Rectal smooth muscle tissue (tissue), 1 donor: ENCODE data around the gene MYO6.

Experiments used
- H3K27ac ChIP-seq: one replicate; pipeline ENCODE4 v1.7.0; 2013; ENCODE audit warnings: low read depth, low read length, inconsistent platforms
- H3K27me3 ChIP-seq: one replicate; pipeline ENCODE4 v1.7.0; 2013; ENCODE audit warnings: low read length; ENCODE audit not compliant: control insufficient read depth, insufficient read depth
- H3K36me3 ChIP-seq: one replicate; pipeline ENCODE4 v1.7.0; 2013; ENCODE audit warnings: low read length; ENCODE audit not compliant: control insufficient read depth, insufficient read depth
- H3K4me1 ChIP-seq: one replicate; pipeline ENCODE4 v1.7.0; 2013; ENCODE audit warnings: low read length; ENCODE audit not compliant: control insufficient read depth, insufficient read depth
- H3K4me3 ChIP-seq: one replicate; pipeline ENCODE4 v1.7.0; 2013; ENCODE audit warnings: low read length
- H3K9ac ChIP-seq: one replicate; pipeline ENCODE4 v1.7.0; 2013; ENCODE audit warnings: low read length

Gene MYO6

DNA sequence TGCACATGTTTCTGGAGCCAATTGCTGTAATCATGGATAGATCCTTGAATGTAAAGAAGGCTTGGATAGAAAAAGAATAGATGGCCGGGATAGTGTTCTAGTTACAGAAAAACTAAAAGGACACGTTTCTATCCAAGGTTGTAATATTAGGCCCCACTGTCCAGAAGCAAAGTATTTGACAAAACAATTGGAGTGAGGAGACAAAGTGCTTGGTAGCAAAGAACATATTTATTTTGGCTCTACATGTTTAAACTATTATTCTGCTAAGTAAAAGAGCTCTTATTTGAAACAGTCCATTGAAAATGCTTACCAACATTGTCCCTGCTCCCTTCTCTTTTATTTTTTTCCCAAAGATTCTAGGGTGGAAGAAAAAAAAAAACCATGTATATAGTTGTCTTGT is 94.4 kb downstream of the MYO6 start:
- H3K27me3 ChIP-seq = no peaks in the 10 kb centered on the region
- no peak overlapping the region for H3K27ac ChIP-seq
- H3K4me3 ChIP-seq = no peak overlapping the region
- no peaks in the 10 kb centered on the region for H3K4me1 ChIP-seq
- H3K9ac ChIP-seq = no peak overlapping the region
- H3K36me3 ChIP-seq = no peaks in the 10 kb centered on the region

DNA sequence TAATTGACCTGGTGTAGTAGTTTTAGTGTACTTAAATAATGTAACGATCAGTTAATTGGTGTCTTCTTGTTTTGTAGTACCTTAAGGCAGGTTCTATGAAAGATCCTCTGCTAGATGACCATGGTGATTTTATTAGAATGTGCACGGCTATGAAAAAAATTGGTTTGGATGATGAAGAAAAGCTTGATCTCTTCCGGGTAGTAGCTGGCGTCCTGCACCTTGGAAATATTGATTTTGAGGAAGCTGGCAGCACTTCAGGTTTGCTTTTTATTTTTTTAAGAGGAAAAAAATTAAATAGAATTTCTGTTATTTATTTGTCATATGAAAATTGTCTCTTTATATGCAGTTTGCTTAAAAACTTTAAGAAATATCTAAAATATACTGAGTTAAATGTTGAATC is 99.2 kb downstream of the MYO6 start:
- Histone ChIP-seq H3K4me3 (no peak overlapping the region), H3K36me3 (no peaks in the 10 kb centered on the region), H3K27ac (no peak overlapping the region), H3K4me1 (no peaks in the 10 kb centered on the region), H3K27me3 (no peaks in the 10 kb centered on the region), H3K9ac (no peak overlapping the region)

DNA sequence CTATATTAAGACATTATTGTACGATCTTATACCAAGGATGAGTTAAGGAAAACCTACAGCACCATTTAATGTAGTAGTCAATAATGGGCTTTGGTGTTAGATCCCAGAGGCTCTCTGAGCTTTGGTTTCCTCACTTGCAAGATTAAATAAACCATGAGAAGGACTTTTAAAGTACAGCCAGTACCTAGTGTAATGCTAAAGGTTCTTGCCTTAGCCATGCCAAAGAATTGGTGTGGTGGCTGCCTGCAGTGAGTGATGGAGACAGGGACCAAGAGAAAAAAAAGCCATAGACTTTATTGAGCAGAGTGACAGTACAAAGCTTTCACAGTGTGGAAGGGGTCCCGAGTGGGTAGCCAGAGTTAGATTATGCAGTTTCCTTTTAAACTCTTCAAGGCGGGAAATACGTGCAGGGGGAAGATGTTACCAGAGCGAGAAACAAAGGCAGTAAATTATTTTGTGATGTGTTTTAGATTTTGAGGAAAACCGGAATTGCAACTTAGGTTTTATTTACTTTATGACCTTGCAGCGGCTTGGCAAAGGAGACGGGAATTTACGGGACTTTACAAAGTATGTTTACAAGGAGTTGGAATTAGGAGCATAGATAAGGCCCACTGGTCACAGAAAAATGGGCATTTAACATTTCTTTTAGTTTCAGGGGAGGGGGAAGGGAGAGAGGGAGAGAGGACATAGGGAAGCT is 100.4 kb downstream of the MYO6 start:
- H3K9ac ChIP-seq = no peak overlapping the region
- H3K4me1 ChIP-seq = no peaks in the 10 kb centered on the region
- H3K27ac ChIP-seq = no peak overlapping the region

DNA sequence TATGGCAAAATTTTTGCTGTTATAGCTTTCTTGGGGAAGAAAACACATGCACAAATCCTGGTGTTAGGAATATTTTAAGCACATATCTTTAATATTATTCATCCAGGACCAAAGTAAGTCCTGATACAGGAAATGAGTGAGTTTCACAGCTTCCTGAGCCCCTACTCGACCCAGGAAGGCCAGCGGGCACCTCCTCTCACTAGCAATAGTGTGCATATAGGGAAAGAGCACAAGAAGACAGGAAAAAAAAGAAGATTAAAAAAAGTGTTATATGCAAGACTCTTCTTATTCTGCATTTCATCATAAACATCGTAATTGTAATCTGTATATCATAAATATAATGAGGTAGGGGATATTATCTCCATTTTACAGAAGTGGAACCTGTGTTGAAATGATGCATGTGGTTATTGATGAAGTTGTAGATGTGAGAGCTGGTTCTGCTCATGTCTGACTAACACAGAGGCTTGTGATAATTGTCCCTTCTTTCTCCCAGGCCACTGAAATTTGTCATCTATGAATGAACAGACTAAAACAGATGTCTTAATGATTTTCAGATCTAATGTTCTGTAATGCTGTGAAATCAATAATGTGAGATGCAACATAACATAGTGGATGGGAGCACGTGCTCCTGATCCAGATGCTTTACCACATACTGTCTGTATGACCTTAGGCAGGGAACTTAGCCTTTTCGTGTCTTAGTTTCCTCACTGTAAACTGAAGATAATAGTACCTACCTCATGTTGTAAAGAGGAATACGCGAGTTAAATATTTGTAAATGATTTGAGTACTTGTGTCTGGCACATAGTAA is 101.2 kb downstream of the MYO6 start:
- no peaks in the 10 kb centered on the region for H3K27me3 ChIP-seq
- H3K4me1 ChIP-seq = no peaks in the 10 kb centered on the region
- no peak overlapping the region for H3K27ac ChIP-seq
- no peak overlapping the region for H3K4me3 ChIP-seq
- no peak overlapping the region for H3K9ac ChIP-seq
- no peaks in the 10 kb centered on the region for H3K36me3 ChIP-seq

More for the DNA sequence above, 100.4 kb downstream of the MYO6 start:
- no peaks in the 10 kb centered on the region for H3K27me3 ChIP-seq
- H3K36me3 ChIP-seq = no peaks in the 10 kb centered on the region
- H3K4me3 ChIP-seq = no peak overlapping the region

DNA sequence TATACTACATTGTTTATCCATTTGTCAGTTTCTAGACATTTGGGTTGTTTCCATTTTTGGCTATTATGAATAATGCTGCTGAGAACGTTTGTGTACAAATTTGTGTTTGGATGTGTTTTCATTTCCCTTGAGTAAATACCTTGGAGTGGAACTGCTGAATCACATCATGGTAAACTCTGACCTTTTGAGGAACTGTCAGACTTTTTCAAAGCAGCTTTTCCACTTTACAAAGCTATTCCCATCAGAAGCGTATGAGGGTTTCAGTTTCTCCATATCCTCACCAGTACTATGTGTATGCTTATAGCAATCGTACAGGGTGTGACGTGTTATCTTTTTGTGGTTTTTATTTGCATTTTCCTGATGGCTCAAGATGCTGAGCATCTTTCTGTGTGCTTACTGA is 103.7 kb downstream of the MYO6 start:
- Histone ChIP-seq H3K4me1 (no peaks in the 10 kb centered on the region), H3K4me3 (no peak overlapping the region), H3K27ac (no peak overlapping the region), H3K27me3 (no peaks in the 10 kb centered on the region), H3K9ac (no peak overlapping the region), H3K36me3 (no peaks in the 10 kb centered on the region)

DNA sequence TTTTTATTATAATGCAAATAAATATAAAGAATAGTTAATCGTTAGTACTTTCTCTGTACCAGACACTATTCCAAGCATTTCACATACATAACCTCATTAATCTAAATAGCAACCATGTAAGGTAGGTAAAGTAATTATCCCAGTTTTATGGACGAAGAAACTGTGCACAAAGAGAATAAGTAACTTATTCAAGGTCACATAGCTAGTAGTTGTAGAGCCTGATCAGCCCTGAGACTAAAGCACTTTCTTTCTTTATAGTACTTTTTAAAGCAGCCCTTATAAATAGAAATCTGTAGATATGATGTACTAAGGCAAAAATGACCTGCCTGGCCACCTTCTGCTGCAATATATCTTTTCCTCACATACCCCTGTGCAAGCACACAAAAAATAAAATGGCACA is 104.8 kb downstream of the MYO6 start:
- no peaks in the 10 kb centered on the region for H3K4me1 ChIP-seq
- H3K27me3 ChIP-seq = no peaks in the 10 kb centered on the region
- H3K9ac ChIP-seq = no peak overlapping the region
- no peak overlapping the region for H3K27ac ChIP-seq
- no peak overlapping the region for H3K4me3 ChIP-seq
- H3K36me3 ChIP-seq = no peaks in the 10 kb centered on the region

DNA sequence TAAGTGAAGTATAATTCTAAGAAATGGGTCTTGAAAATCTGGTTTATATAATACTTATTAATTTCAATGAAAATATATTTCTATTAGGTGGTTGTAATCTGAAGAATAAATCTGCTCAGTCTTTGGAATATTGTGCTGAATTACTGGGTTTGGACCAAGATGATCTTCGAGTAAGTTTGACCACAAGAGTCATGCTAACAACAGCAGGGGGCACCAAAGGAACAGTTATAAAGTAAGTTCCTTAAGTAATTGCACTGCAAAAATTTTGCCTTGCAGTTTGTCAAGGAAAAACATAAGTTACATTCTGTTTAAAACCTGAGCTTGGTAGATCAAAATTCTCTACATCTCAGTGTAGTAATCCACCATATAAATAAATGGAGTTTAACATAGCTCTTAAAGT is 106.0 kb downstream of the MYO6 start:
- no peak overlapping the region for H3K9ac ChIP-seq
- H3K27me3 ChIP-seq = no peaks in the 10 kb centered on the region
- H3K4me1 ChIP-seq = no peaks in the 10 kb centered on the region
- no peak overlapping the region for H3K4me3 ChIP-seq
- no peak overlapping the region for H3K27ac ChIP-seq
- no peaks in the 10 kb centered on the region for H3K36me3 ChIP-seq

DNA sequence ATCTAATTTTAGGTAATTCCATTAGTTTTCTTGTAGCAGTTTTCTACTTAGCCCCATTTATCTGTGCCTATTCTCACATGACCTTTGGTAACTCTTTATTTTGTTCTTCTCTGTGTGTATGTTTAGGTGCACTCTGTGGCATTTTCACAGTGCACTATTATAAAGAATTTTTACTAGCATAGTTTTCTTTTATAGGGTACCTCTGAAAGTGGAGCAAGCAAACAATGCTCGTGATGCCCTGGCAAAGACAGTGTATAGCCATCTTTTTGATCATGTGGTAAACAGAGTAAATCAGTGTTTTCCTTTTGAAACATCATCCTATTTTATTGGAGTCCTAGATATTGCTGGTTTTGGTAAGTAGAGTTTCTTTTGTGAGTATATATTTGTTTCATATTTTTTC is 107.9 kb downstream of the MYO6 start:
- Histone ChIP-seq H3K27me3 (no peaks in the 10 kb centered on the region), H3K36me3 (no peaks in the 10 kb centered on the region), H3K4me1 (no peaks in the 10 kb centered on the region)

DNA sequence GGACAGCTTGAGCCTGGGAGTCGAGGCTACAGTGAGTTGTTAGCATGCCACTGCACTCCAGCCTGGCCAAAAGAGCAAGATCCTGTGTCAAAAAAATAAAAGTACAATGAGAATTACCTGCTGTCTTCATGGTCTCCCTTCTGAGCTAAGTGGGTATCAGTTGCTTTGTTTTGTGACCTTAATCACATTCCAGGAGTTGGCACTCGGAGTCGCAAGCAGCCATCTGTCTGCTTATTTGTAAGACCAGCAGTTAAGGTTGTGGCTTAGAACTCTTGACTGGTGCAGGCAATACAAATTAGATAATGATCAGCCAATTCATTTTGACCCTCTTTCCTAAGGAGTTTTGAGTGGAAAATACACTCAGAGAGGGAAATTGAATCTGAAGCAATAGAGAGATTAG is 114.0 kb downstream of the MYO6 start:
- Histone ChIP-seq H3K27me3 (no peaks in the 10 kb centered on the region), H3K36me3 (peaks cover 6% of the 10 kb centered on the region), H3K4me1 (no peaks in the 10 kb centered on the region), H3K9ac (no peak overlapping the region), H3K4me3 (no peak overlapping the region), H3K27ac (no peak overlapping the region)

More for the DNA sequence above, 107.9 kb downstream of the MYO6 start:
- H3K4me3 ChIP-seq = no peak overlapping the region
- H3K27ac ChIP-seq = no peak overlapping the region
- no peak overlapping the region for H3K9ac ChIP-seq

DNA sequence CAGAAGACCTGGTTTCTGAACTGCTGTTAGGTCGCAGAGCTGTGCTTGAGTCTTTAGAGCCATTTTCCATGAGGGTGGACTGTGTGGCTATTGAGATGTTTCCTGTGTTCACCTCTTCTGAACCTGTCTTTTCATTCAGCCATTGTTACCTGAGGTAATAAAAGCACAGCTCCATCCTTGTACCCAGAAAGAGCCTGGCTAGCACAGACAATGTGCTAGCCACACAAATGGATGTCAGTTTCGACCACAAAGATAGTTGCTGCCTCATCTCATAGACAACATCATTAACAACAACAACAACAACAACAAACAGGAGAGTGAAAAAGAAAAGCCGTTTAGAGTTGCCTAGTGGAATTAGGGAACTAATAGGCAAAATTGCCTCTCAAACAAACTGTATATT is 114.7 kb downstream of the MYO6 start:
- Histone ChIP-seq H3K27ac (no peak overlapping the region), H3K9ac (no peak overlapping the region), H3K27me3 (no peaks in the 10 kb centered on the region), H3K4me3 (no peak overlapping the region), H3K36me3 (peaks cover 6% of the 10 kb centered on the region), H3K4me1 (no peaks in the 10 kb centered on the region)

DNA sequence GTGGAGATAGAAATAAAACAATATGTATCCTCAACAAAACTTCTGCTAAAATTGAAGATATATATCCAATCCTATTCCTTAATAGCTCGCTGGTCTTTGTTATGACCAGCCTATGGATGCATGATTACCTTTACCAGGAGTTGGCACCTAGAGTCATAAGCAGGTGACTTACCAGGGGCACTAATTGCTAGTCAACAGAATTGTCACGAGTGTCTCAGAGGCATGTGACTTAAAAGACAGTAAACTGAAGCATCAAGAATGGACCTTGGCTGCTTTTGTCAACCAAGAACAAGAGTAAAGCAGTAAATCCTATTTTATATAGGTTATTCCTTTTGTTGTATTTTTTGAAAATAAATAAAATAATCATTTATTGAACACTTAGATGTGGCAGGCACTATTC is 115.4 kb downstream of the MYO6 start:
- no peak overlapping the region for H3K27ac ChIP-seq
- H3K36me3 ChIP-seq = peaks cover 6% of the 10 kb centered on the region
- no peak overlapping the region for H3K9ac ChIP-seq
- no peaks in the 10 kb centered on the region for H3K4me1 ChIP-seq
- no peak overlapping the region for H3K4me3 ChIP-seq
- no peaks in the 10 kb centered on the region for H3K27me3 ChIP-seq

DNA sequence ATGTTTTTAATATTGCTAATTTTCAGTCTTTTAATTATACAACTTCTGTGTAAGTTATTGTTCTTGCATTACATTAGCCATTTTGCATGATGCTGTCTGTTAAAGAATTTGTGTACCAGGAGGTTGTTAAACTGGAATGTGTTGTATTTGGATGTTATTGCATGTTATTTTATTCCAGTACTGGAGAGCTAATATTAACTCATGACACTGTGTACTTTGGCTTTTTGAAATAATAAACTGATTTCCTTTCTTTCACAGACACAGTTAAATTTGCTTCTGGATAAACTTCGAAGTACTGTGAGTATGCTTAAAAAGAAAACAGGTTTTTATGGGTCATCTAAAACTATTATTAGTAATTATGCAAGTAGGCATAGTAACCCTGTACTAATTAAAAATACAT is 121.3 kb downstream of the MYO6 start:
- Histone ChIP-seq H3K9ac (no peak overlapping the region), H3K4me3 (no peak overlapping the region), H3K36me3 (peaks cover 3% of the 10 kb centered on the region), H3K27me3 (no peaks in the 10 kb centered on the region), H3K4me1 (no peaks in the 10 kb centered on the region), H3K27ac (no peak overlapping the region)

DNA sequence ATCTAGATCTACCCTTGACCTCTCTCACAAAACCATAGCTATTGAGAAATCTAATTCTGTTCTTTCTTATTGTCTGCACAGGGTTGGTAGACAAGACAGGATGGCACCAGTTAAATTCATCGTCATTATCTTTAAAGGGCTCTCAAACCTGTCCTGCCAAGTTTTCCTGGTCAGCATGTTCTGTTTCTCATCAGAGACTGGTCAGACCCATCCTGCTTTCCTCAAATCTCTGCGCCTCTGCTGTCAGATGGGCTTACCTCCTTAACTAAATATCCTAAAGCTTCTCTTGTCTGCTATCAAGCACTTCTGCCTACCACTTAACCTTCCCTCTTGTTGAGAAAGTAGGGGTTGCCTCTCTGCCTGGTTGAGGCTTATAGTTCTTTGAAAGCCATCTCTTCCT is 125.2 kb downstream of the MYO6 start:
- Histone ChIP-seq H3K27ac (no peak overlapping the region), H3K36me3 (no peaks in the 10 kb centered on the region), H3K9ac (no peak overlapping the region), H3K4me1 (no peaks in the 10 kb centered on the region), H3K4me3 (no peak overlapping the region), H3K27me3 (no peaks in the 10 kb centered on the region)
